Measurements from ENCODE around the gene PTF1A.

GRCh38 chr10:23192712-23193434 lies 761 bp downstream of the PTF1A start:
- TF ChIP-seq CTCF (IDR thresholded peaks at IDR 0.05; ENCODE audit: poor library complexity), result no peak
- no peak for TF ChIP-seq EZH2 (IDR thresholded peaks at IDR 0.05; ENCODE audit: borderline replicate concordance)

All from hepatocyte (in vitro differentiated cells).